Measurements from ENCODE around the gene SLC6A19. TPM values are rescaled to one million over a fixed set of nuclear protein-coding genes. Genes with fewer than 3 reads are reported as not detected.

Gene SLC6A19
- total RNA-seq, 1 experiment from 2014 or later, result not detected

DNA sequence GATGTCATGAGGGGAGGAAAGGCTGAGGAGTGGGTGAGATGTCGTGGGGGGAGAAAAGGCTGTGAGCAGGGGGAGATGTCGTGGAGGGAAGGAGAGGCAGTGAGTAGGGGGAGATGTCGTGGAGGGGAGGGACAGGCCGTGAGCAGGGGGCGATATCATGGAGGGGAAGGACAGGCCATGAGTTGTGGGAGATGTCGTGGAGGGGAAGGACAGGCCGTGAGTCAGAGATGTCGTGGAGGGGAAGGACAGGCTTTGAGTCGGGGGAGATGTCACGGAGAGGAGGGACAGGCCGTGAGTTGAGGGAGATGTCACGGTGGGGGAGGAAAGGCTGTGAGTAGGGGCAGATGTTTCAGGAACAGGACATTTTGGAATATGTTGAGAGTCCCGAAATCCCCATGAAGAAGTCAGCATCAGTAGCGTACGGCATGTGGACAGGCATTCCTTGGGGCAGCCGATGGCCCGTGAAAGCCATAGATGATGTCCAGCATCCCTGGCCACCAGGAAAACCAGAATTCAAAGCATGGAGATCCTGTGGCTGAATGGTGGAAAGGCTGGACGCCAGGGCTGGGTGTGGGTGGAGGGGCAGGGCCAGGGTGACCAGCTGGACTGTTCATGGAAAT is 8.3 kb upstream of the SLC6A19 start:
- Histone ChIP-seq H3K27me3 (no peaks in the 10 kb centered on the region), H3K27ac (no peak overlapping the region)
- DNase-seq, result no peak

GRCh38 chr5:1193591-1193985 is 7.8 kb upstream of the SLC6A19 start:
- H3K9me3 ChIP-seq (replicated peaks), result no peaks in the 10 kb centered on the region
- H3K4me1 ChIP-seq, result no peaks in the 10 kb centered on the region
- no peaks in the 10 kb centered on the region for H3K27me3 ChIP-seq
- no peak overlapping the region for H3K27ac ChIP-seq
- DNase-seq, result no peak
- H3K4me3 ChIP-seq, result no peak overlapping the region
- no peaks in the 10 kb centered on the region for H3K36me3 ChIP-seq

More for the DNA sequence above, 8.3 kb upstream of the SLC6A19 start:
- no peak overlapping the region for H3K4me3 ChIP-seq
- H3K4me1 ChIP-seq, result no peaks in the 10 kb centered on the region
- no peaks in the 10 kb centered on the region for H3K36me3 ChIP-seq
- no peaks in the 10 kb centered on the region for H3K9me3 ChIP-seq (replicated peaks)

- Histone ChIP-seq H3K27ac (no peak overlapping the region), H3K36me3 (no peaks in the 10 kb centered on the region), H3K27me3 (no peaks in the 10 kb centered on the region), H3K9me3 (replicated peaks) (no peaks in the 10 kb centered on the region), H3K4me1 (no peaks in the 10 kb centered on the region), H3K4me3 (no peak overlapping the region)
- DNase-seq, result no peak
Observed at GRCh38 chr5:1194378-1194777, 7.0 kb upstream of the SLC6A19 start.

DNA sequence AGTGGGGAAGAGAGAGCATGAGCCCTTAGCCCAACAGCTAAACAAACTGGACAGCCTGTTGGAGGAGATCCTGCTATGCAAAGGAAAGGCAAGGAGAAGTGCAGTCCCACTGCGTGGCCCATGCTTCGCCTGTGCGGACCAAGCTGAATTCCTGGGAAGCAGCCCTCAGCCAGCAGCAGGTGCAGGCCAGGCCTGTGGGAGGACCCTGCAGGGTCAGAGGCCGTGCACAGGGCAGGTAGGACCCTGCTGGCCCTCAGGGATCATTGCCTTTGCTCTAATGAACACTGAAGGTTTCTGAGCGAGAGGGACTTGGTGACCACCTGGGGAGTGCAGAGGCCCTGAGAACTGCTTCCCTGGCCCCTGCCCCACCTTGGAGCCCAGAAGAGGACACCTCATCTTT is 6.0 kb upstream of the SLC6A19 start:
- no peaks in the 10 kb centered on the region for H3K27me3 ChIP-seq
- H3K4me1 ChIP-seq, result no peaks in the 10 kb centered on the region
- H3K27ac ChIP-seq, result no peak overlapping the region
- H3K4me3 ChIP-seq, result no peak overlapping the region
- no peaks in the 10 kb centered on the region for H3K9me3 ChIP-seq (replicated peaks)
- no peaks in the 10 kb centered on the region for H3K36me3 ChIP-seq
- no peak for DNase-seq

DNA sequence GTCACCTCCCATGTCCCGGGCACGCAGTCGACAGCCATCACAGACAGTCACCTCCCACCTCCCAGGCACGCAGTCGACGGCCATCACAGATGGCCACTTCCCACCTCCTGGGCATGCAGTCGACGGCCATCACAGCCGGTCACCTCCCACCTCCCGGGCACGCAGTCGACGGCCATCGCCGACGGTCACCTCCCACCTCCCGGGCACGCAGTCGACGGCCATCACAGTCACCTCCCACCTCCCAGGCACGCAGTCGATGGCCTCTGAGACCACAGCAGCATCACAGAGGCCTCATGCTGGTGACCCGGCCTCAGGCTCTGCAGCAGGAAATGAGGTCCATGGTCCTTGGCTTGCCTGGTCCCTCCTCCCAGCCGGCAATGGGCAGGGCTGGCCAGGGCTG is 5.5 kb upstream of the SLC6A19 start:
- Histone ChIP-seq H3K4me1 (no peaks in the 10 kb centered on the region), H3K27ac (no peak overlapping the region), H3K27me3 (no peaks in the 10 kb centered on the region), H3K4me3 (no peak overlapping the region), H3K9me3 (replicated peaks) (no peaks in the 10 kb centered on the region), H3K36me3 (no peaks in the 10 kb centered on the region)
- DNase-seq, result no peak

- no peak overlapping the region for H3K27ac ChIP-seq
- no peaks in the 10 kb centered on the region for H3K9me3 ChIP-seq (replicated peaks)
- no peaks in the 10 kb centered on the region for H3K36me3 ChIP-seq
- no peaks in the 10 kb centered on the region for H3K27me3 ChIP-seq
- DNase-seq, result no peak
- H3K4me3 ChIP-seq, result no peak overlapping the region
- H3K4me1 ChIP-seq, result no peaks in the 10 kb centered on the region
Observed at GRCh38 chr5:1196562-1196961, 4.8 kb upstream of the SLC6A19 start.

- H3K27me3 ChIP-seq, result no peaks in the 10 kb centered on the region
- no peak overlapping the region for H3K4me3 ChIP-seq
- no peaks in the 10 kb centered on the region for H3K36me3 ChIP-seq
- no peaks in the 10 kb centered on the region for H3K9me3 ChIP-seq (replicated peaks)
- no peak for DNase-seq
- no peaks in the 10 kb centered on the region for H3K4me1 ChIP-seq
- no peak overlapping the region for H3K27ac ChIP-seq
Observed at GRCh38 chr5:1197876-1198666, 3.3 kb upstream of the SLC6A19 start.

GRCh38 chr5:1199340-1199648 is 2.1 kb upstream of the SLC6A19 start:
- Histone ChIP-seq H3K4me3 (no peak overlapping the region), H3K27ac (no peak overlapping the region), H3K36me3 (no peaks in the 10 kb centered on the region), H3K4me1 (0 out of 2 replicates have a peak, but pooled peaks cover 1% of the 10 kb centered on the region), H3K27me3 (no peaks in the 10 kb centered on the region), H3K9me3 (replicated peaks) (no peaks in the 10 kb centered on the region)
- DNase-seq, result no peak

- H3K4me3 ChIP-seq, result no peak overlapping the region
- H3K27ac ChIP-seq, result no peak overlapping the region
- no peak for DNase-seq
- no peaks in the 10 kb centered on the region for H3K36me3 ChIP-seq
- no peaks in the 10 kb centered on the region for H3K9me3 ChIP-seq (replicated peaks)
- no peaks in the 10 kb centered on the region for H3K27me3 ChIP-seq
- peaks cover 4% of the 10 kb centered on the region; the same call in 1 of the 2 replicates for H3K4me1 ChIP-seq
Observed at GRCh38 chr5:1199649-1200494, 1.5 kb upstream of the SLC6A19 start.

DNA sequence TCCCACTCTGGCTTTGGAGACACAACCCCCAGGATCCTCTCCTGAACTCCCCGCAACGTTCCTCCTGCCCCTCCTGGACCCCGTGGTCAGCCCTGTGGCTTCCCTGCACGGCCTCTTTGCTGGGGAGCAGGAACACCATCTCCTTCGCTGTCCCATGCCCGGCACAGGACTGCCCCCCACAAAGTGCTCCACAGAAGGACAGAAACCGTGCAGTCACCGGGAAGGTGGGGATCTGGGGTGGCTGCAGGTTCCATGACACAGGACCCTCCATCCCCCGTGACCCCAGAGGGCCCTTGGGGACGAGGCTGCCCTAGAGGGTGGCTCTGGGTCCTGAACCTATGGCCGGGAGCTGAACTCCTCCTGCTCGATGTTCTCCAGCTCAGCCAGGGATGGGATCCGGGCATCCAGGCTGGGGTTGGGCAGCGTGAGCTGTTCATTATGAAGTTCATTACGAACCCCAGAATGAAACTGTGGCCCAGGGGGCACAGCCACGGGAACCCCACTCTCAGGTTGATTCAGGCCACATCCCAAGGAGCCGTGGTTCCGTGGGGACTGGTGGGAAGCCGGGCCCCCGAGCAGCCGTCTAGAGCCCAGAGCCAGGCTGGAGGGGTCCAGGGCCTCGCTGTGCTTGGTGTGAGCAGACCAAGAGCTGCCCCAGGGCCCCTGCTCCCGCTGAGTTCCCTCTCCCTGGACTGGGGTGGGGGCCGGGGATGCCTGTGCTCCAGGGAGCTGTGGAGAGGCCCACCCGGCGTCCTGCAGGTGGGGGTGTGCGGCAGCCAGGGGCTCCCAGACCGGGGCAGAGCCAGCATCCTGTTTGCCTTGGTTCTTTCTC is 684 bp upstream of the SLC6A19 start:
- Histone ChIP-seq H3K27ac (no peak overlapping the region), H3K27me3 (no peaks in the 10 kb centered on the region), H3K4me1 (peaks cover 8% of the 10 kb centered on the region; the same call in 1 of the 2 replicates), H3K9me3 (replicated peaks) (no peaks in the 10 kb centered on the region), H3K36me3 (no peaks in the 10 kb centered on the region), H3K4me3 (no peak overlapping the region)
- no peak for DNase-seq

- no peak overlapping the region for H3K4me3 ChIP-seq
Observed at GRCh38 chr5:1202026-1202797, 817 bp downstream of the SLC6A19 start.

DNA sequence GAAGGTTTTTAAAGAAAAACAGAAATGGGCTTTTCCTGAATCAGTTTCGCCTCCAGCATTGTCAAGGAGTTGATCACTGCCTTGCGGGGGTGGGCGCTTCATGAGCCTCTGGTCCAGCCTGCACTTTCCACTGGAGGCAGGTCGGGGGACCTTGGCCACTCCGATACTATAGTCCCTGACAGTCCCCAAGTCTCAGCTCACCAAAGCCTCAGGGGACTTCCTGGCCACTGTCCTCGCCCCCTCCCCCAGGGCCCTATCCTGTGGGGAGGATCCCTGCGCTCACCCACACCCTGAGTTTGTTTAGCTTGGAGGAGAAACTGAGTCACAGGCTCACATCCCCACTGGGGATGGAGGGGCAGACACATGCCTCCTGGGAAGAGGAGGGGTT is 1.4 kb downstream of the SLC6A19 start:
- H3K36me3 ChIP-seq, result no peaks in the 10 kb centered on the region
- H3K9me3 ChIP-seq (replicated peaks), result no peaks in the 10 kb centered on the region
- no peaks in the 10 kb centered on the region; the same call in 1 of the 2 replicates for H3K27me3 ChIP-seq
- peaks cover 22% of the 10 kb centered on the region for H3K4me1 ChIP-seq
- no peak overlapping the region for H3K4me3 ChIP-seq
- H3K27ac ChIP-seq, result no peak overlapping the region
- DNase-seq, result no peak

More at GRCh38 chr5:1202026-1202797, 817 bp downstream of the SLC6A19 start:
- Histone ChIP-seq H3K27ac (no peak overlapping the region), H3K27me3 (no peaks in the 10 kb centered on the region; the same call in 1 of the 2 replicates), H3K4me1 (peaks cover 16% of the 10 kb centered on the region; the same call in 1 of the 2 replicates), H3K9me3 (replicated peaks) (no peaks in the 10 kb centered on the region), H3K36me3 (no peaks in the 10 kb centered on the region)
- DNase-seq, result no peak

GRCh38 chr5:1203311-1203967 is 2.0 kb downstream of the SLC6A19 start:
- no peak for DNase-seq
- no peak overlapping the region for H3K27ac ChIP-seq
- no peaks in the 10 kb centered on the region for H3K9me3 ChIP-seq (replicated peaks)
- no peaks in the 10 kb centered on the region; the same call in 1 of the 2 replicates for H3K27me3 ChIP-seq
- peaks cover 27% of the 10 kb centered on the region for H3K4me1 ChIP-seq
- H3K4me3 ChIP-seq, result no peak overlapping the region
- H3K36me3 ChIP-seq, result no peaks in the 10 kb centered on the region

All from SJCRH30 (cell line).